BLaER1 (cell line): ENCODE data around the gene RRN3.
A peak's percentile ranks its signal among the peaks of the same experiment; 100 is the strongest.
"Not testable (repeated sequence)": the region's sequence is repeated elsewhere in the genome, so short reads cannot be mapped to it uniquely, and the experiment has no call there.

Experiments used
- H3K27ac ChIP-seq: shearing (Covaris generic); formaldehyde crosslinking; 2 replicates; pipeline ENCODE4 v1.8.1; 2022
- H3K27me3 ChIP-seq: shearing (Covaris generic); formaldehyde crosslinking; 2 replicates; pipeline ENCODE4 v1.8.1; 2022
- H3K36me3 ChIP-seq: shearing (Covaris generic); formaldehyde crosslinking; 2 replicates; pipeline ENCODE4 v1.8.1; 2022
- H3K4me1 ChIP-seq: shearing (Covaris generic); formaldehyde crosslinking; 2 replicates; pipeline ENCODE4 v1.8.1; 2022
- H3K4me2 ChIP-seq: shearing (Covaris generic); formaldehyde crosslinking; 2 replicates; pipeline ENCODE4 v1.8.1; 2022
- H3K4me3 ChIP-seq: shearing (Covaris generic); formaldehyde crosslinking; 2 replicates; pipeline ENCODE4 v1.8.1; 2022
- H3K9ac ChIP-seq: shearing (Covaris generic); formaldehyde crosslinking; 2 replicates; pipeline ENCODE4 v1.8.1; 2022
- H3K9me3 ChIP-seq: shearing (Covaris generic); formaldehyde crosslinking; 2 replicates; pipeline ENCODE4 v1.8.1; 2022
- H4K20me1 ChIP-seq: shearing (Covaris generic); formaldehyde crosslinking; 2 replicates; pipeline ENCODE4 v1.8.1; 2022
- Cebpa-rat ChIP-seq: shearing (Covaris generic); IDR thresholded peaks from 2 replicates; pipeline ENCODE4 v1.8.1; 2022

RRN3 gene

GRCh38 chr16:15073101-15073500, 21.0 kb downstream of the RRN3 start:
- peaks cover 34% of the 10 kb centered on the region for H4K20me1 ChIP-seq
- no peak overlapping the region for H3K27ac ChIP-seq
- peaks cover 86% of the 10 kb centered on the region for H3K36me3 ChIP-seq
- no peaks in the 10 kb centered on the region for H3K27me3 ChIP-seq
- TF ChIP-seq Cebpa-rat, result no peak
- no peak overlapping the region for H3K4me2 ChIP-seq
- 0 out of 2 replicates have a peak overlapping the region, but pooled peaks have one; percentile 3 for H3K9ac ChIP-seq
- no peak overlapping the region for H3K4me3 ChIP-seq
- H3K9me3 ChIP-seq, result no peaks in the 10 kb centered on the region
- peaks cover 10% of the 10 kb centered on the region; the same call in 1 of the 2 replicates for H3K4me1 ChIP-seq

- H3K27me3 ChIP-seq, H3K4me1 ChIP-seq, H3K27ac ChIP-seq, H3K4me3 ChIP-seq, H3K9me3 ChIP-seq: not testable (repeated sequence)
- Histone ChIP-seq H3K36me3 (peaks cover 81% of the 10 kb centered on the region), H3K9ac (0 out of 2 replicates have a peak overlapping the region, but pooled peaks have one; percentile 3), H3K4me2 (peak overlapping the region; percentile 18; the same call in 1 of the 2 replicates), H4K20me1 (peaks cover 34% of the 10 kb centered on the region)
Measured at GRCh38 chr16:15071916-15072769, 21.9 kb downstream of the RRN3 start.

DNA sequence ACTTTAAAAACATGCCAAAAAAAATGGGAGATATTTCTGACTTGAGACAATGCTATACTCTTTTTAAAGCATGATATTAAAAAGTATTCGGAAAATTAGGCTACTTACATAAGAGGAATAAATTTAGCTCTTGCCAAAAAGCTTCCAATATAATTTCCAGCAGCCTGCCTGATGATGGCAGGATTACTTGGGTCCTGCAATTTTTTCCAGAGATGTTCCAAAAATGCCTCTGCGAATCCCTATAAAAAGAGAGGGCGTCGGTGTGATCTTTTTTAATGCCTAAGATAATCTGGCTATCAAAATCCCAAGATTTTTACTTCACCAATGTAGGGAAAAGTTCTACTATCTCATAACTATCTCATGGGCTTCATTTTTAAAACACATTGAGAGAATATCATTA, 23.1 kb downstream of the RRN3 start:
- Histone ChIP-seq H3K36me3 (peaks cover 75% of the 10 kb centered on the region), H4K20me1 (peaks cover 31% of the 10 kb centered on the region)
- not testable (repeated sequence) for H3K4me3 ChIP-seq, H3K9me3 ChIP-seq, H3K4me1 ChIP-seq, H3K4me2 ChIP-seq, H3K27ac ChIP-seq, H3K27me3 ChIP-seq, H3K9ac ChIP-seq

- H3K9ac ChIP-seq, H3K4me3 ChIP-seq, H4K20me1 ChIP-seq, H3K4me2 ChIP-seq, H3K9me3 ChIP-seq, H3K4me1 ChIP-seq, H3K27ac ChIP-seq, H3K27me3 ChIP-seq: not testable (repeated sequence)
- peaks cover 78% of the 10 kb centered on the region for H3K36me3 ChIP-seq
Measured at GRCh38 chr16:15066690-15067089, 27.4 kb downstream of the RRN3 start.

GRCh38 chr16:15065961-15066360, 28.1 kb downstream of the RRN3 start:
- H3K9me3 ChIP-seq, H3K27me3 ChIP-seq, H3K4me2 ChIP-seq, H4K20me1 ChIP-seq, H3K9ac ChIP-seq, H3K4me3 ChIP-seq, H3K4me1 ChIP-seq, H3K27ac ChIP-seq: not testable (repeated sequence)
- H3K36me3 ChIP-seq, result peaks cover 81% of the 10 kb centered on the region

GRCh38 chr16:15062085-15062810, 31.8 kb downstream of the RRN3 start:
- H3K9ac ChIP-seq, H3K27me3 ChIP-seq, H3K4me3 ChIP-seq, H3K9me3 ChIP-seq, H3K27ac ChIP-seq, H4K20me1 ChIP-seq, H3K4me1 ChIP-seq, H3K4me2 ChIP-seq: not testable (repeated sequence)
- H3K36me3 ChIP-seq, result peaks cover 81% of the 10 kb centered on the region

DNA sequence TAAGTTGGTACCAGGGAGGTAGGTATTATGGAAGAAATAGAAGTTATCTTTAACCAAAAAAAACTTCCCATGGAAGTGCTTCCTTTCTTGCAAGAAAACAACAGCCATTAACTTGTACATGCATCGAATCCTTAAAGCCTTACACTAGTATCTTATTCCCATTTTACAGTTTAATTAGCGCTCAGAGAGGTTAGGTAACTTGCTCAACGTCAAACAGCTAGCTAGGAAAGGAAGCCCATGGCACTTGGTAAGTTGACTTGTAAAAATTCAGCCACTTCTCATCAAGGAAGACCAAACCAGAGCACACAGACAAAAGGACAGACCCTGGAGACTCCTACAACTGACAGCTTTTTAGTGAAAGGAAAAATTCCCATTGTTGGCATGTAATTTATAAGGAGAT, 34.7 kb downstream of the RRN3 start:
- Histone ChIP-seq H3K4me1 (peaks cover 15% of the 10 kb centered on the region), H3K36me3 (peaks cover 60% of the 10 kb centered on the region), H3K27ac (no peak overlapping the region), H4K20me1 (no peaks in the 10 kb centered on the region), H3K4me3 (no peak overlapping the region), H3K9me3 (no peaks in the 10 kb centered on the region), H3K9ac (no peak overlapping the region), H3K27me3 (no peaks in the 10 kb centered on the region), H3K4me2 (no peak overlapping the region)
- no peak for TF ChIP-seq Cebpa-rat

GRCh38 chr16:15057681-15058417, 36.2 kb downstream of the RRN3 start:
- Histone ChIP-seq H3K9ac (no peak overlapping the region), H3K9me3 (no peaks in the 10 kb centered on the region), H3K4me3 (no peak overlapping the region), H3K4me2 (no peak overlapping the region), H3K27ac (no peak overlapping the region), H3K36me3 (peaks cover 45% of the 10 kb centered on the region), H3K4me1 (peaks cover 18% of the 10 kb centered on the region), H3K27me3 (no peaks in the 10 kb centered on the region), H4K20me1 (no peaks in the 10 kb centered on the region)
- no peak for TF ChIP-seq Cebpa-rat

- Histone ChIP-seq H3K27ac (peak overlapping the region; percentile 88), H3K4me1 (peaks cover 23% of the 10 kb centered on the region), H3K4me2 (peak overlapping the region; percentile 89), H3K9me3 (no peaks in the 10 kb centered on the region), H3K27me3 (no peaks in the 10 kb centered on the region), H3K4me3 (peak overlapping the region; percentile 95), H3K9ac (peak overlapping the region; percentile 96), H4K20me1 (peaks cover 13% of the 10 kb centered on the region; the same call in 1 of the 2 replicates), H3K36me3 (peaks cover 24% of the 10 kb centered on the region)
- no peak for TF ChIP-seq Cebpa-rat
Measured at GRCh38 chr16:15055141-15056053, 38.7 kb downstream of the RRN3 start.
